Glomerular endothelial cell (primary cell): ENCODE measurements around the gene LBX2. TPM values are rescaled to one million over a fixed set of nuclear protein-coding genes. Genes with fewer than 3 reads are reported as not detected.
"Not testable (repeated sequence)": the region's sequence is repeated elsewhere in the genome, so short reads cannot be mapped to it uniquely, and the experiment has no call there.

Experiments used
- DNase-seq: peaks from one replicate; pipeline ENCODE4 v3.0.0-alpha.2; 2011; ENCODE audit warnings: low read depth, low spot score; ENCODE audit errors: extremely low read depth
- total RNA-seq: library from RNA; depleted of rRNA; stranded (reverse); fragments of >200 nt; gene quantifications from 2 replicates; pipeline ENCODE4 v1.2.3, GENCODE V29; 2015

The LBX2 gene
- total RNA-seq, 1 donor from 2014 or later: 3.9 TPM

DNA sequence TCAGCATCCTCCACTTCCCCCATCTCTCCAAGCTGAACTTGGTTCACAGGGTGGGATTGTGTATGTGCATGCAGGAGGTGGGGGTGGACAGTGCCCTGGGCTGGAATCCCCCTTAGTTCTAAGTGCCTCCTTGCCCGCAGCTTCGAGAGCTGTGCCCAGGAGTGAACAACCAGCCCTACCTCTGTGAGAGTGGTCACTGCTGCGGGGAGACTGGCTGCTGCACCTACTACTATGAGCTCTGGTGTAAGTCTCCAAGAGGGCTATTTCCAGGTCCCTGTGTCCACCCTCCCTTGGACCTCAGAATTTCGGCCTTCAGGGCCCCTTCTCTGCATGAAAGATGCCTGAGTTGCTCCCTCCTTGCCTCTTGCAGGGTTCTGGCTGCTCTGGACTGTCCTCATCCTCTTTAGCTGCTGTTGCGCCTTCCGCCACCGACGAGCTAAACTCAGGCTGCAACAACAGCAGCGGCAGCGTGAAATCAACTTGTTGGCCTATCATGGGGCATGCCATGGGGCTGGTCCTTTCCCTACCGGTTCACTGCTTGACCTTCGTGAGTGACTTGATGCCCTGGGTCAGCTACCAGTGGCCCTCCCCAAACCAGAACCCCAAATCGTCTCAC, 39.8 kb downstream of the LBX2 start:
- not testable (repeated sequence) for DNase-seq

GRCh38 chr2:74458938-74459363, 40.5 kb downstream of the LBX2 start:
- DNase-seq: no peak

GRCh38 chr2:74458132-74458937, 41.1 kb downstream of the LBX2 start, which contains the start of gene WBP1:
Gene WBP1, plus strand, starts transcription at chr2:74458438. Its CDS starts 165 bp downstream, at chr2:74458603.
- peak; percentile 100 for DNase-seq

GRCh38 chr2:74457549-74458131, 41.8 kb downstream of the LBX2 start:
- no peak for DNase-seq

GRCh38 chr2:74457129-74457548, 42.3 kb downstream of the LBX2 start:
- DNase-seq: no peak

DNA sequence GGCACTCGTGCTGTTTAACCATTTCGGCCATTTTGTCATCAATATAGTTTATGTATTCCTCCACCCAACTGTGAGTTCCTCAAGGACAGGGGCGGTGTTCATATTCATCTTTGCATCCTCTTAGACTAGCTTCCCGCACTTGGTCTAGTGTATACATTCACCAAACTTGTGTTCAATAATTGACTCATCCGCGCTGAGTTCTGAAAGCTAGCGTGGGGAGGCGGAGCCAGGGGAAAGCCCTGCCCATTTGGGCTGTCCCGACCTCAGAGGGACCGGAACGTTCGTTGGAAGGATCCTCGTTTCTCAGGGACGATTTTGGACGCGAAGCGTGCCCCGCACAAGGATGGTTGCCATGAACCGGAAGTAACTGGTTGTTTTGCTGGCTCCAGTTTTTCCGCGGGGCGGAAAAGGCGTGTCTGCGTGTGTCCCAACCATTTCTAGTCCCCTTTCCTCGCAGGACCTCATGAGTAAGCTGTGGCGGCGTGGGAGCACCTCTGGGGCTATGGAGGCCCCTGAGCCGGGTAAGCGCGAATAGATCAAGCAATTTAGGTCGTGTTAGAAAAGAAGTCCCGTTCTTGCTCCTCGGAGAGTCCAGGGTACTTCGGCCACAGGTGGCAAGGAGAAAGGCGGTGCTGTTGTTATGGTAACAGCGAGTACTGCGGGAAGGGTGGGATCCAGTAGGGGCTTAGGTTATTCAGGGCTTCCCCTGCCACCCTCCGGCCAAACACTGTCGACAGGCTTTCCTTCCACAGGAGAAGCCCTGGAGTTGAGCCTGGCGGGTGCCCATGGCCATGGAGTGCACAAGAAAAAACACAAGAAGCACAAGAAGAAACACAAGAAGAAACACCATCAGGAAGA, 44.5 kb downstream of the LBX2 start, which contains the start of gene INO80B:
TSS of gene INO80B (plus strand) at position 434 of the 858 bp plus-strand sequence. CDS start at position 464, 30 bp downstream.
- peak; percentile 96 for DNase-seq

GRCh38 chr2:74450570-74451190, 48.7 kb downstream of the LBX2 start:
- no peak for DNase-seq

- DNase-seq: no peak
These were observed 50.6 kb downstream of the LBX2 start for GRCh38 chr2:74448771-74449170.

Other genes starting within 250 kb of the LBX2 start
- 0.10 and 0.18 TPM in 2 replicates for gene SLC4A5, start 156.2 kb downstream of the LBX2 start, total RNA-seq
- gene DCTN1, start 119.3 kb downstream of the LBX2 start, total RNA-seq: 152 and 167 TPM in 2 replicates
- gene C2orf81, start 78.0 kb downstream of the LBX2 start, total RNA-seq: 0.34 and 0.82 TPM in 2 replicates
- 29.1 and 35.6 TPM in 2 replicates for gene WDR54, start 77.9 kb downstream of the LBX2 start, total RNA-seq
- gene RTKN, start 57.7 kb downstream of the LBX2 start, total RNA-seq: 11.2 and 14.5 TPM in 2 replicates
- gene INO80B, start 44.5 kb downstream of the LBX2 start, total RNA-seq: 17.2 and 21.7 TPM in 2 replicates
- gene WBP1, start 41.2 kb downstream of the LBX2 start, total RNA-seq: 41.0 and 50.8 TPM in 2 replicates
- 94.6 and 120 TPM in 2 replicates for gene MOGS, start 34.2 kb downstream of the LBX2 start, total RNA-seq
- 12.7 and 17.0 TPM in 2 replicates for gene MRPL53, start 26.9 kb downstream of the LBX2 start, total RNA-seq
- gene CCDC142, start 16.6 kb downstream of the LBX2 start, total RNA-seq: 12.5 and 19.3 TPM in 2 replicates
- gene TTC31, start 16.5 kb downstream of the LBX2 start, total RNA-seq: 14.1 and 37.5 TPM in 2 replicates
- 10.9 and 14.4 TPM in 2 replicates for gene PCGF1, start 8.1 kb upstream of the LBX2 start, total RNA-seq
- gene TLX2, start 14.8 kb upstream of the LBX2 start, total RNA-seq: not detected in 2 replicates
- not detected in 2 replicates for gene DQX1, start 26.6 kb upstream of the LBX2 start, total RNA-seq
- gene AUP1, start 30.1 kb upstream of the LBX2 start, total RNA-seq: 102 and 136 TPM in 2 replicates
- 30.6 TPM in 2 replicates for gene HTRA2, start 30.3 kb upstream of the LBX2 start, total RNA-seq
- 1.1 and 2.7 TPM in 2 replicates for gene LOXL3, start 54.3 kb upstream of the LBX2 start, total RNA-seq
- 12.9 and 17.2 TPM in 2 replicates for gene DOK1, start 55.1 kb upstream of the LBX2 start, total RNA-seq
- not detected in 2 replicates for gene M1AP, start 148.7 kb upstream of the LBX2 start, total RNA-seq
- 8.1 and 11.3 TPM in 2 replicates for gene SEMA4F, start 154.6 kb upstream of the LBX2 start, total RNA-seq